ENCODE measurements around the gene HOGA1.
"Not testable (repeated sequence)": the region's sequence is repeated elsewhere in the genome, so short reads cannot be mapped to it uniquely, and the experiment has no call there.

Gene HOGA1

DNA sequence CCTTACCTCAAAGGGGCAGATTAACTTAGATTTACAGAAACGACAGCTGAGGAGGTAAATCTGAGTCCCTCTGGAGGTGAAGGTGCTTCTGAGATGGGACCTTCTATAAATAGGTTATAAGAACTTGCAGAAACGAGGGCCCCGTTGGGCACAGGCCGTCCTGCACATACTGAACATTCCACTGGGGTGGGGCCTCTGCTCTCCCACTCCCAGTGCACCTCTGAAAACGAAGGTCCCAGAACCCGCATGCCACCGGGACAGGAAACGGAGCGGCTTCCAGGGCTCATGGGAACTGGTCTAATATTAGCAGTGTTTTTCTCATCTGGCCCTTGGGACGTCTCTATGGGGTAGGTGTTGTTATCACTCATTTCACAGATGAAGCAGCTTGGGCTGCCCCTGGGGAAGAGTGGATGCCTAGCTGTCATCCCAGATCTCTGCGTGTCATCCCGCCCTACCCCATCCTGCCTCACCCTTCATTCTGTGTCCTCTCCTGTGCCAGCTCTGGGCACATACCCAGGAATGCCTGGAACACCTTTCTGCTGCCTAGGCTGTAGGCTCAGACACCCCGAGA lies 24.9 kb downstream of the HOGA1 start:
- DNase-seq (ENCODE audit: low read depth in 2 of 2): no peak

DNA sequence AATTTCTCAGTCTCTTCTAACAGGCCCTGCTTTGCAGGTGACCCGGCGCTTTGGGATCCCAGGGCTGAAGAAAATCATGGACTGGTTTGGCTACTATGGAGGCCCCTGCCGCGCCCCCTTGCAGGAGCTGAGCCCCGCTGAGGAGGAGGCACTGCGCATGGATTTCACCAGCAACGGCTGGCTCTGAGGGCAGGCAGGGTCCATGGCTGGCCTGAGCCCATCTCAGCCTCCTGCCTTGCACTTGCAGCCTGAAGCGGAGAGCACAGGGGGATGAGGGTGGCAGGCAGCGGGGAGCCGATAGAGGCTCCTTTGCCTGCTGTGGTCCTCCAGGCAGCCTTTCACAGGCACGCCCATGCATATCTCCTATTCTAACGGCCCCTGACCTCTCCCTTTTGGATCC lies 27.3 kb downstream of the HOGA1 start:
- DNase-seq (ENCODE audit: low read depth in 2 of 2): no peak

DNA sequence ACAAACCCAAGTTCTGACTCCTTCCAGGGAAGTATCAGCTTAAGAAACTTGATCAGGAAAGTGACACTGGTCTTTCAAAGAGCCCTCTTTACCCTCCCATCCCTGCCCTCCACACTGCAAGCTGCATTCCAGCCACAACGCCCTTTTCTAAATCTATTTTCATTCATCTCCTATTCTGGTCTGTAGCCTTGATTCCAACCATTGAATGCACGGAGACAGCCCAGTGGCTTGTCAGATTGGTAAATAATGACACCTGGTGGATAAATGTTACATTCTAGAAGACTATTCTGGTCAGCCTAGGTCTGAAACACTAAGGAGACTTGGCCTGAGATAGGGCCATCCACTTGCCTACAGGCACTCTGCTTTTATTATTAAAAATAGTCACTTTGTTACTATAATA lies 28.2 kb downstream of the HOGA1 start:
- no peak for DNase-seq (ENCODE audit: low read depth in 2 of 2)

DNA sequence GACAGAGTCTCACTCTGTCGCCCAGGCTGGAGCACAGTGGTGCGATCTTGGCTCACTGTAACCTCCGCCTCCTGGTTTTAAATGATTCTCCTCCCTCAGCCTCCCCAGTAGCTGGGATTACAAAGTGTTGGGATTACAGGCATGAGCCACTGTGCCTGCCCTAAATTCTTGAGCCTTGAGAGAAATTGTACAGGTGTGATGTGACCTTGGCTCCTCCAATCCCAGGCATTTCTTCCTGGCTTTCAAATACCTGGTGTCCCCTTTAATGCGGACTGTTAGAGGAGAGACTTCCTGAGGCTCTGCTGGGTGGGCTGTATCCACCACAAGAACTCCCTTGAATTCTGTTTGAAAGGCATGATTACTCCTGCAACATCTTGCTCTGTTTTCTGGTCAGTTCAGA lies 34.1 kb downstream of the HOGA1 start:
- no peak for DNase-seq (ENCODE audit: low read depth in 2 of 2)

DNA sequence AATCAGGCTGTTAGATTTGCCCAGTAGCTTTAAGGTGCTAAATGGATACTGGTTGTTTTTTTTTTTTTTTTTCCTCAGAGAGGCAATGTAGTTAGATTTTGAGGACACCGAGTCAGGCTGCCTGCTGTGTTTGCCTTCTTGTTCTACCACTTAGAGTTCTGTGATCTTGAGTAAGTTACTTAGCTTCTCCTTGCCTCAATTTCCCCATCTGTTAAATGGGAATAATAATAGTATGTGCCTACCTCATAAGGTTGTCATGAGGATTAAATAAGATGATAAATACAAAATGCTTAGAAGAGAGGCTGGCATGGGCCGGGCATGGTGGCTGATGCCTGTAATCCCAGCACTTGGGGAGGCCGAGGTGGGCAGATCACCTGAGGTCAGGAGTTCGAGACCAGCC lies 34.5 kb downstream of the HOGA1 start:
- DNase-seq (ENCODE audit: low read depth in 2 of 2): no peak

DNA sequence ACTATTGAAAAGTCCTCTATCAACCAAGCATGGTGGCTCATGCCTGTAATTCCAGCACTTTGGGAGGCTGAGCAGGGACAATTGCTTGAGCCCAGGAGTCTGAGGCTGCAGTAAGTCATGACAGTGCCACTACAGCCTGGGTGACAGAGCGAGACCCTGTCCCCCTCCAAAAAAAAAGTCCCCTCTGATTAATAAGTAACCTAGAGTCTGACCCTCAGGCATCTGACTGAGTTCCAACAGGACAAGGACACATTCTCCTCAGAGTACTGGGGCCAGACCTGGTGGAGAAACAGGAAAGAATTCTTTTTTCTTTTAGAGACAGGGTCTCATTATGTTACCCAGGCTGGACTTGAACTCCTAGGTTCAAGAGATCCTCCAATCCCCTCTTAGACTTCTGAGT lies 39.1 kb downstream of the HOGA1 start:
- DNase-seq (ENCODE audit: low read depth in 2 of 2): no peak

DNA sequence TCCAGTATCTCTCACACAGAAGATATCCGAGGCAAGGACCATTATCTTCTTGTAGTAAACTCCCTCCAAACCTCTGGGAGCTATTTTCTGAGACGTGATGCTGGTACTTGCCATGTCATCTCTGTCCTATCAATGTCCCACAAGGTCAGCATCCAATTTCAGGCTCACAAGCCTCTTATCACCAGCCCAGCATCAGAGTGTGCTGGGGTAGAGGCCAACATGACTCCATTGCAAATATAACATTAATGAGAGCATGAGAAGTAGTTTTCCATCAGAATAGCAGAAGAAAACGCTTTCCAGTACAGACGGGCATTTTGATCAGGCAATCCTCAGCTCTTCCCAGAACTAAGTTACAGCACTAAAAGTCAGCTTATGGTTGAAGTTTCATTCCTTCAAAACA lies 43.5 kb downstream of the HOGA1 start:
- DNase-seq (ENCODE audit: low read depth in 2 of 2): no peak

DNA sequence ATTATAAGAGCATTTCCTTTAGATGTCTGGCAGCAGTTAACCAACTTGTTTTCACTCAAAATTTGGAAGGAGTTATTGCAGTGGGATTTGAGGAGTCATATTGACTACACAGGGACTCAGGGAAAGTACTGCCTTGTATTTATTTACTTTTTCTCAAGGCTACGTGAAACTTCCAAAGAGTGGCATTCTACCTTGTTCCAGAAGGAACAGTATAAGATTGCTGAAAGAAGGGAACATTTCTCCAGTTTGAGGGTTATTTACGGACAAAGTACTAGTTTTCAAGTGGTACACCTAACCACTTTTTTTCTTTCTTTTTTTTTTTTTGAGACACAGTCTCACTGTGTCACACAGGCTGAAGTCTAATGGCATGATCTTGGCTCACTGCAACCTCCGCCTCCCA lies 44.0 kb downstream of the HOGA1 start:
- DNase-seq (ENCODE audit: low read depth in 2 of 2): no peak

DNA sequence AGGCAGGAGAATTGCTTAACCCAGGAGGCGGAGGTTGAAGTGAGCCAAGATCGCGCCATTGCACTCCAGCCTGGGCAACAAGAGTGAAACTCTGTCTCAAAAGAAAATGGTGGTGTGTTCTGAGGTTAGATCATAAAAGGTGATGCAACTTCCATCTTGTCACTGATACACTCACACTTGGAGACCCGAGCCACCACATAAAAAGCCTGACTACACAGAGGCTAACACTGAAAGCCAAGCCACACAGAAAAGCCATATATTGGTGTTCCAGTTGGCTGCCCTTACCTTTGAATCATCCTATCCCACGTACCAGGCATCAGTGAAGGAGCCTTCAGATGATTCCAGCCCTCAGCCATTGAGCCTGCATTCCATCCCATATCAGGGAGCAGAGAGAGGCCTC lies 45.1 kb downstream of the HOGA1 start:
- DNase-seq (ENCODE audit: low read depth in 2 of 2): no peak

DNA sequence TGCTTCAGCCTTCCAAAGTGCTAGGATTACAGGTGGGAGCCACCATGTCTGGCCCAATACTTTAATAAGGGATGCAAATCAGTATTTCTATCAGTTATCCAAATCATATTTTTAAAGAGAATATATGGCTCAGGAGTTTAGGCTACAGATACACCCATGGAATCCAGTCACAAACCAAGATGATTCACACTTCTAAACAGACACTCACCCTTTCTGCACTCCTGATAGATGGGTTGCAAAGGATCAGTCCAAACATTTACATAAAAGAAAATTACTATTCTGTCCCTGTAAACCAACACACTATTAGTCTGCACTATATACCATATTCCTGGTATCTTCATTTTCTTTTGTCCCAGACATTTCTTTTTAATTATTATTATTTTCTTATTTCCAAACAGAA lies 46.9 kb downstream of the HOGA1 start:
- no peak for DNase-seq (ENCODE audit: low read depth in 2 of 2)

DNA sequence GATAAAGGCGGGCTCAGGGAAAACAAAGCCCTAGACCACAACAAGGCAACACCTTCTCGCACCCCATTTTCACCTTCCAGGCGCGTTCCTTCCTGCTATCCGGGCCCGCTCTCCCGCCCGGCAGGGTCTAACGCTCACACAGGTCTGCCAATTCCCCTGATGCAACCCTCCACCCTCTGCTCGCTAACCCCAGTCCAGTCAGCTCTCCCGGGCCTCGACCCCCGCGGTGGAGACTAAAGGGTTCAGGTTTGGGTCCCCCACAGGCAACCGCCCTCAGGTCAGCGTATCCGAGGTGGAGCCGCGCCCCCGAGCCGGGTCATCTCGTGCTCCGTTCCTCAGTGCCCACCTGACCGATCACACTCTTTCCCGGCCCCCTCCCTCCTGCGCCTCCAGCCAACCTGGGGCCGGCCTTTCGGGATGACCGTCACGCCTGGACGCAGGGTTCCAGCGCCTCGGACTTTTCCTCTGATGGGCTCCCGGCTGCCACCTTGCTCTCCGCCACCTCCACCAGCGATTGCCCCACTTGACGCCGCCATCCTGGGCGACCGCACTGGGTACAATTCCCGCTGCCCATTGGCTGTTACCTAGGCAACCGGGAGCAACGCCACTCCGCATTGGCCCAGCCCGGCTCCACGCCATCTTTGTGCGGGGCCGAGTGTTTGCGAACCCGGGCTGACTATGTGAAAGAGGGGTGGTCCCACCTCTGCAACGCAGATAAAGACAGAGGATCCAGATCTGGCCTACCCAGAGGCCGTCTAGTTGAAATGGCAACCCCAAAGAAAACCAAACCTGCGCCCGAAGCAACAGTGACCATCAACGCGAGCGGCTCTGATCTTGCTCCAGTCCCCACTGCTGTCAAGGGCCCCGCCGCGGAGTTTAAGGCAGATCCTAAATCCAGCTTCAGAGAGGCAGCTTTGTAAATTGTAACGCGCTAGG lies 49.0 kb downstream of the HOGA1 start, which contains the start of gene MORN4:
Gene MORN4, minus strand, starts transcription at position 552 of the 936 bp plus-strand sequence. CDS start 13,847 bp downstream, outside the sequence.
- peak; percentile 83 for DNase-seq (ENCODE audit: low read depth in 2 of 2)

DNA sequence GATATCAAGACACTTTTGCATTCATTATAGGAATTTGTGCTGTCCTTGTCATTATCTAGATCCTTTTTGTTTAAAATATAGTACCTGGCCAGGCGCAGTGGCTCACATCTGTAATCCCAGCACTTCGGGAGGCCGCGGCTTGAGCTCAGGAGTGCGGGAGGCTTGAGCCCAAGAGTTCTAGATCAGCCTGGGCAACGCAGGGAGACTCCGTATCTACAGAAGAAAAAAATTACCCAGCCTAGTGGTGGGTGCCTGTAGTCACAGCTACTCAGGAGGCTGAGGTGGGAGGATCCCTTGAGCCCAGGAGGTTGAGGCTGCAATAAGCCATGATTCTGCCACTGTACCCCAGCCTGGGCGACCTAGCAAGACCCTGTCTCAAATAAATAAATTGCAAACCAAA lies 49.7 kb downstream of the HOGA1 start:
- no peak for DNase-seq (ENCODE audit: low read depth in 2 of 2)

DNA sequence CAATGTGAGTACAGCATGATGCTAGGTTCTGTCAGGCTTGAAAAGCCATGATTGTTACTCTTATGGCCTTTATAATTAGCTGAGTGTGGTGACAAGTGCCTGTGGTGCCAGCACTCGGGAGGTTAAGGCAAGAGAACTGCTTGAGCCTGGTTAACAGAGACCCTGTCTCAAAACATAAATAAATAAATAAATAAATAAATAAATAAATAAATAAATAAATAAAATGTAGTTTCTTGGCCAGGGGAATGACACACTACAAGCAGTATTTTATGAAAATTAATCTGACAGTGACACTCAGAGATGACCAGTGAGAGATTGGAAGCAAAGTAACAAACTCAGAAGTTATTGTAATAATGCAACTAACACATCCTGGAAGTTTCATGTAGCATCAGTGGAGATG lies 51.4 kb downstream of the HOGA1 start:
- no peak for DNase-seq (ENCODE audit: low read depth in 2 of 2)

DNA sequence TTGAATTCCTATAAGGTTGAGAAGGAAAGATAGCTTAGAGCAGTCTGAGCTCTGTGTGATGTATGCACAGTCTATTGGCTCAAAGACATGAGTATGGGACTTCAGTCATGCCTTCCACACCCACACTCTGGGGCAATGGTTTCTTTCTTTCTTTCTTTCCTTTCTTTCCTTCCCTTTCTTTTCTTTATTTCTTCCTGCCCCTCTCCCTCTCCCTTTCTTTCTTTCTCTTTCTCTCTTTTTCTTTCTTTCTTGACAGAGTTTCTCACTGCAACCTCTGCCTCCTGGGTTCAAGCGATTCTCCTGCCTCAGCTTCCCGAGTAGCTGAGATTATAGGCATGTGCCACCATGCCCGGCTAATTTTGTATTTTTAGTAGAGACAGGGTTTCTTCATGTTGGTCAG lies 54.9 kb downstream of the HOGA1 start:
- DNase-seq (ENCODE audit: low read depth in 2 of 2): not testable (repeated sequence)

DNA sequence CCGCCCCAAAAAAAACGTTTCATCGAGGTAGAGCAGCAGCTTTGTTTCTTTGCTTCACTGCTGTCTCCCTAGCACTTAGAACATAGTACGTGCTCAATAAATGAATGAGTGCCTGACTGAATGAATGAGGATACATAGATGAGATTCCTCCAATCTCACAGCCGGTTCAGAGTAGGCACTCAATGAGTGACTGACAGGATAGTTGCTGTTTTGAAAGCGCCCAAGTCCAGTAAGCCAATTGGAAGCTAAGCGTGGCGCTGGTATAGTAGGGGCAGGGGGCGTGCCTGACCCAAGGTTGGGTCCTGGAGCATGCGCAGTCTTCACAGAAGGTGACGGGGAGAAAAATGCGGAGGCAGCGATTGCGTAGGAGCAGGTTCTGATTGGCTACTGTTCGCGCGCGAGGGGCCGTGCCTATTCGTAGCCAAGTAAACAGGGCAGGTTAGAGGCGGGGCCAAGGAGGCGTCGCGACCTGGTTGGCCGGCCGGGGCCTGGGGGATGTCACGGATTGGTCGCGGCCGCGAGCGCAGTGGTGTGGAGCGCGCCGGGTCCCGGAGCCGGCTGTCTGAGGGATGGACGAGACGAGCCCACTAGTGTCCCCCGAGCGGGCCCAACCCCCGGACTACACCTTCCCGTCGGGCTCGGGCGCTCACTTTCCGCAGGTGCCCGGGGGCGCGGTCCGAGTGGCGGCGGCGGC lies 56.1 kb downstream of the HOGA1 start, which contains the start of gene PI4K2A:
Gene PI4K2A, plus strand, starts transcription at position 498 of the 694 bp plus-strand sequence. Its CDS starts 72 bp downstream, at position 570.
- peak; percentile 99 for DNase-seq (ENCODE audit: low read depth in 2 of 2)

DNA sequence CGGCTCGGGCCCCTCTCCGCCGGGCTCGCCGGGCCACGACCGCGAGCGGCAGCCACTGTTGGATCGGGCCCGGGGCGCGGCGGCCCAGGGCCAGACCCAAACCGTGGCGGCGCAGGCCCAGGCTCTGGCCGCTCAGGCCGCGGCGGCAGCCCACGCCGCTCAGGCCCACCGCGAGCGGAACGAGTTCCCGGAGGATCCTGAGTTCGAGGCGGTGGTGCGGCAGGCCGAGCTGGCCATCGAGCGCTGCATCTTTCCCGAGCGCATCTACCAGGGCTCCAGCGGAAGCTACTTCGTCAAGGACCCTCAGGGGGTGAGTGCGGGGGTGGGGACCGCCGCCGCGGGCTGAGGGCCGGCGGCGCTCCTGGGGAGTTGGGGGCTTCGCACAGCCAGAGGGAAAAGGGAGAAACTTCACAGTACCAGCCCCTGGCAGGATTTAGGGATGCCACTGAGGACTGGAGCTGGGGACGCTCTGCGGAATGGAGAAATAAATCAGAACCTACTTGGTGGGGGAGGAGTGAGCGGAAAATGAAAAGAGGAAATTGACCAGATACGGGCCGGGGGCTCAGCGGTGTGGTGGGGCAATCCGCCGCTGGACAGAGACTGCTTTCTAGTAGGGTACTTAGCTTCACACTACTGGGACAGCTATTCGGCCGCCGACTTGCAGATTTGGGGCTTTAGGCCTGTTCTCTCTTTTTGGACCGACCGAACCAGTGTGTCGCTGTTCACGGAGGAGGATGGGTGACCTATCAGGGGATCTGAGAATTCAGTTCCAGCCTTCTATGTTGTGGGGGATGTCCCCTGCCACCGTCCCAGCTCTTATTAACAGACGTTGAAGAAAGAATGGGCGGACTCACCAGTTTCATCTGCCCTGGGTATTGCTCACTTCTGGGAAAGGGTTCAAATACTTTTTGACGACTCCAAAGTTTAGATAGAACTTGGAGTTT lies 57.0 kb downstream of the HOGA1 start:
- DNase-seq (ENCODE audit: low read depth in 2 of 2): no peak

DNA sequence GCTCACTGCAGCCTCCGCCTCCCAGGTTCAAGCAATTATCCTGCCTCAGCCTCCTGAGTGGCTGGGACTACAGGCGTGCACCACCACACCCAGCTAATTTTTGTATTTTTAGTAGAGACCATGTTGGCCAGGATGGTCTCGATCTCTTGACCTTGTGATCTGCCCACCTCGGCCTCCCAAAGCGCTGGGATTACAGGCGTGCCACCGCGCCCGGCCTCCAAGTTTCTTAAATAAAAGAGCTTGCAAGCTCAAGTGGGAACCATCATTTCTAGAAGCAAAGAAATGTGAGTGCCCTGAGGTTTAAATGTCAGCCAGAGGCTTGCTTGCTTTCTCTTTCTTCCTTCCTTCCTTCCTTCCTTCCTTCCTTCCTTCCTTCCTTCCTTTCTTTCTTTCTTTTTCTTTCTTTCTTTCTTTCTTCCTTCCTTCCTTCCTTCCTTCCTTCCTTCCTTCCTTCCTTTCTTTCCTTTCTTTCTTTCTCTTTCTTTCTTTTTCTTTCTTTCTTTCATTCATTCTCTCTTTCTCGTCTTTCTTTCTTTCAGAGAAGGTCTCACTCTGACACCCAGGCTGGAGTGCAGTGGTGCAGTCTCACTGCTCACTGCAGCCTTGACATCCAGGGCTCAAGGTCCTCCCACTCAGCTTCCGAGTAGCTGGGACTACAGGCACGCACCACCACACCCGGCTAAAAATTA lies 58.4 kb downstream of the HOGA1 start:
- DNase-seq (ENCODE audit: low read depth in 2 of 2): not testable (repeated sequence)

DNA sequence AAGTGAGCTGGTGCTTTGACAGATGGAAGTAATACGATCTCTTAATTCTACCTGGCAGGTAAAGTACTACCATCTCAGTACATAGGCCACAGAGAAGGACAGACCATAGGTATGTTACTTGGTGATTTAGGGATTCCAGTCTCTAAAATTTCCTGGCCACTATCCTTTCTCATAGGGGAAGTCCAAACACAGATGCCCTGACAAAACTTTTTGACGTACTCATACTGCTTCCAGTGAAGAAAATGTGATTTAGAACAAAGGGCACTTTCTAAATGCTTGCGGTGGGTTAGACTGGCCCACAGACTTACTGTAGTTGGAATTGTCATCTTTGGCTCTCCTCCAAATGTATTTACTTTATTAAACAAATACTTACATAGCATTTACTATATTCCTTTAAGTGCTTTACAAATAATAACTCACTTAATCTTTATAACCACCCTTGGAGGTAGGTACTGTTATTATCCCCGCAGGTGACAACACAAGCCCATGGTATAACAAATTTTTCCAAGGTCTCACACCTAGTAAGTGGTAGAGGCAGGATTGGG lies 59.3 kb downstream of the HOGA1 start:
- DNase-seq (ENCODE audit: low read depth in 2 of 2): no peak

DNA sequence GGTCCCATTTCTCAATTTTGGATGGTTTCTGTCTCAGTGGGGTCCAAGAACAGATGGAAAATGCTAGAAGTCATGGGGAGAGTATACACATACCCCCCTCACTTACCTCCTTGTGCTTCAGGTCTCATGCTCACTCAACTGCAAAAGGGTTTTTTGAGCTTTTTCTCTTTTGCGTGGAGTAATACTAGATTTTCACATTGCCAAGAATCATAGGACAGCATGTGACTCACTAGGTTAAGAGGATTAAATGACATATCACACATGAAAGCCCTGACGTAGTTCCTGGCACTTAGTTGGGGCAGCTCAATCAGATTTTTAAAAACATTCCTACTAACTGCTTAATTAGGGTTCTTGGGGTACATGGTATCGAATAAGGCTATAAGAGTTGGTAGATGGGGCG lies 60.7 kb downstream of the HOGA1 start:
- DNase-seq (ENCODE audit: low read depth in 2 of 2): no peak

DNA sequence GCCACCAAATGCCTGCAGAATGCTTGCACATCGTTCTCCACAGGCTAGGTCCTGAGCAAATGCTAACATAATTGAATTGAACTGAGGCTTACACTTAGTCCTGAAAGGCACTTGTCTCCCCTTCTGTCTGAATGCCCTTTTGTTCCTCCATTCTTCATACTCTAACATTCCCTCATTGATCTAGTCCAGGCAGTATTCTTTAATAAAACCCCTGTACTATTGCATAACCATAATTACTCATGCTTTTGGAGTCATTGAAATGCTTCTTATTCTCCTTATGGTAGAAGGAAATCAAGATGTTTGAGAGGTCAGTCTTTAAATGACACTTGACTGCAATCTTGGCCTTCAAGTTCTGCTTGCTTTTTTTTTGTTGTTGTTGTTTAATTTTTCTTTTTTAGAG lies 63.4 kb downstream of the HOGA1 start:
- no peak for DNase-seq (ENCODE audit: low read depth in 2 of 2)

Measured in stimulated activated CD8-positive, alpha-beta memory T cell treated with anti-CD3 and anti-CD28 coated beads, Interleukin-15, amount 100 ng/mL, for 48 hours (primary cell).